COLO668 (cell line): ENCODE measurements around the gene DCAF8L2.
"Not testable (repeated sequence)": the region's sequence is repeated elsewhere in the genome, so short reads cannot be mapped to it uniquely, and the experiment has no call there.

Experiments
- DNase-seq: peaks from one replicate; lab custom pipeline; 2025; ENCODE audit not compliant: unreplicated experiment; lab: John Stamatoyannopoulos, UW

Gene DCAF8L2

DNA sequence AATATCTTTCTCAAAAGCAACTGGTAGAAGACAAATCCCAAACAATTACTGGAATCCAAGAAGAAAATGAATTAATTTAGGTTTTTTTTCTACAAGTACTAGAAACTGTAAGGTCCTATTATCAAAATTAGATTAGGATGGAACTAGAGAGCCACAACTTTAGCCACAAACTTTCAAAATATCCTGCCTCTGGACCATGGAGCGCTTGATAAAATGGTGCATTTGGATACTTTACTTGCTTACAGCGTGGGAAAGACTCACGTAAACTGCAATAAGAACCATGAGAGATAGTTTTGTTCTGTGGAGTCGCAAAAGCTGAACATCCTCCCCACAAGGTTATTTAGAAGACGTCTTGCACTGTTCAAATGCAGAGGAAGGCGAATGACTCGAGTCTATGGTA, at the start of gene DCAF8L2:
DCAF8L2 (plus strand) TSS at position 301 of the 400 bp plus-strand sequence. CDS start 156,552 bp downstream, outside the sequence.
- DNase-seq, result no peak

DNA sequence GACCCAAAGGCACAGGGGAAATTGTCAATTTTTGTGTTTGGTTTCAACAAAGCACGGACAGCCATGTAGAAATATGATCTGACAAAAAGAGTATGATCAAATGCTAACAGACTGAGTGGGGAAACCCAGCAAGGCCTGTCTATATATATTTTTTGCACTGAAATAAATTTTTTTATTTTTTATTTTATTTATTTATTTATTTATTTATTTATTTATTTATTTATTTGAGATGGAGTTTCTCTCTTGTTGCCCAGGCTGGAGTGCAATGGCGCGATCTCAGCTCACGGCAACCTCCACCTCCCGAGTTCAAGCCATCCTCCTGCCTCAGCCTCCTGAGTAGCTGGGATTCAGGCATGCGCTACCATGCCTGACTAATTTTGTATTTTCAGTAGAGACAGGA, 49.0 kb upstream of the DCAF8L2 start:
- DNase-seq, result not testable (repeated sequence)

DNA sequence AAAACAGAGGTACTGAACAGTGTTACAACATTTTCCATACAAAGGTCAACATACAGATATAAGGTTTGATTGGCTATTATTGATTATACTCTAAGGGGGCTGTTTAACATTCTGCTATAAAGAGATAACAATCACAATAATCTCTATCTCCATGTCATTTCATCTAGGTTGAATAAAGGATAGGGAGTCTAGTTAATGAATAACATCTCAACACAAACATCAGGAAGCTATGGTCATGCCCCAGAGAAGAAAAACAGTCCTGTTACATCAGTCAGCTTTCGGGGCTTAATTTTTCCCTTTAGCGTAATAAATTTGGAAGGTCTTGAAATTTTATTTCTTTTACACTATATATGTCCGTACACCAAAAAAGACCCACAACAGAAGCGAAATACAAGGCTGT, 41.5 kb upstream of the DCAF8L2 start:
- DNase-seq, result no peak

DNA sequence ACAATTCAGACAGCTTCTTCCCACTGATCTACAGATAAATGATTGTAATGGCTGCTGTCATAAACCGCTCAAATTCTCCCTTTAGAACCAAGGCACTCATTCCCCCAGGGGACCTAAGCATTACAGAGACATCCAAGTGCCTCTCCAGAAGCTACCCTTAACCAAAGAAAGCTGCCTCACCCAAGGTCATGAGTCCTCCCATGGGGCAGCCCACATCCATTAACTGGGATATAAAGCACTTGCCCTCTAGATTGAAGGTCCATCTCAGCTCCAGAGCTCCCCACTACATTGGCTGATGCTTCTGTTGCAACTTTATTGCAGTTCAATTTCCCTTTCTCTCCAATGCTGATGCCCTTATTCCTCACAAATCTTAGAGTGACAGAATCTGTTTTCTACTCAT, 40.5 kb upstream of the DCAF8L2 start:
- no peak for DNase-seq

DNA sequence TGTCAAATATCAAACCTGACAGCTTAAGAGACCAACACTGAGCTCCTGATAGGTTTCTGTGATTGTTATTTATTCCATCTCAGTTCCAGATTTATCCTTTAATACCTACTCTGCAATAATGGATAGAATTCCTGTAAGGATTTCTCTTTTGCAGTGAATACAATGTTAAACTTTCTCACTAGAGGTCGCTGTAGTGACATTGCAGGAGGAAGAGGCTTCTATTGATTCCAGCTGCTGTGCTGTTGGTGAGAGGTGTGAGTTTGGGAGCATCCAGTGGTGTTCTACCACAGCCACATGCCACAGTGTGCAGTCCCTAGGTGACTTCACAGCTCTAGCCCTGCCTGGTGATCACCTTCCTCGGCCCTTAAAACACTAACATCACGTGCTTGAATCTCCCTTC, 34.6 kb upstream of the DCAF8L2 start:
- DNase-seq, result no peak

DNA sequence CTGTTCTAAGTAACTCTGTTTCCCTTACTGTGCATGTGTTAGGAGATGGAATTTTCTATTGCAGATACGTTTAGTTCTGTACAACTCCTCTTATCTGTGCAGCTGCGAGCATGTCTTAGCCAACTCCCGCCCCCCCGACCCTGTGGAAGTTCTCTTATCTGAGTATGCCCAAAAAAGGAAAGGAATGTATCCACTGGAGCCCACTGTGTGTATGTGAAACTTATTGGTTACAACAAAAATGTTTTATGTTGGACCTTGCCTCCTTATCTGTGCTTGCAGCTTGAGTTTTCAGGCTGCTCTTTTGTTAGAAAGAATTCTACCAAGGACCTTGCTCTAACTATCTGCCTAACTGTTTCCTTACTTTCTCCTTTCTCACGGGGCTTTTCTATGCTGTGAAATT, 24.2 kb upstream of the DCAF8L2 start:
- DNase-seq, result no peak

DNA sequence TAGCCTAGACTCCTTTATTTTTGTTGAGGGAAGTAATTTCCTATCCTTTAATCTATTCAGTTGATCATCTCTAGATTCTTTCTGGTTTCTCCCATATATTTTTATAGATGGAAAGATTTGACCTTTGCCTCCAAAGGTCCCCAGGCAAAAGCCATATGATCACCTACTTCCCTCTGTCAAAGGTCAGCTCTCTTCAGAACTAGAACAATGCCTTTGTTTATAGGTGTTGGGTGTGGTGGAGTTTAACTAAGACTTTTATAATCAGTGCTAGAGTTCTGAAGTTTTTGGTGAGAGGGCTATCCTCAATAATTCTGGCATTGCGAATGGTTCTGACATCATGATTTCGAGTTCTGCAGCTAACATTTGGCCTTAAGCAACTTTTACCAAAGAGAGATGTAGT, 19.0 kb upstream of the DCAF8L2 start:
- DNase-seq, result no peak

DNA sequence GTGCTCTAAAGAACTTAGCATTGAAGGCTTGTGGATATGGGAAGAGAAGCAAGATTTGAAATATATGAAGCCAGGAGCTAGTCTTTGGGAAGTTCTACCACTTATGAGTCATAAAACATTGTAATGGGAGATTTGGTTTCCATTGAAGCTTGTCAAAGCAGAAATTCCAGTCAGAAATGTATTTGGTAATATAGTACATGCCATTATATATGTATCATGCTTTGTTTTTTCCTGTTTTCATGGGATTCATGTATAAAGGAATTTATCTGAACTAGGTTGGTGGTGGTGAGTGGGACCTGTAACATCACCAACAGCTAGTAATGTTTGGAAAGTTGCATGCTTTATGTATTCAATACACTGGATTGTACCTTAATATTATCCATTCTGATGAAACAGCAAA, 14.6 kb upstream of the DCAF8L2 start:
- no peak for DNase-seq

DNA sequence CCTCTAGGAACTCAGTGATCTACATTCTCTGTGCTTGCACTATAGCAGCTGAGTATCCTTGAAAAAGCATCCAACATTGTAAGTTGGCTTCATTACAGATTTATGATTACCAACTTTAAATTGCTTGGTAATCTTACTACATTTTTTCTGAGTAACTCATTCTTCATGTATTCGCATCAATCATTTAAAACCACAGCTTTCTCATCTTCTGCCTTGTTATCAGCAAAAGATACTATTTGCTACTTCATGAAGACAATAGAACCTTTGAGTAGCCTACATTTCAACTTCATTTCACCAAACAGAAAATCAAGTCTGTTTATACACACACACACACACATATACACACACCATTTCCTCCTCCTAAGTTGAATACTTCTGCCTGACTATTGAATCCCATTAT, 6.2 kb upstream of the DCAF8L2 start:
- DNase-seq, result no peak

DNA sequence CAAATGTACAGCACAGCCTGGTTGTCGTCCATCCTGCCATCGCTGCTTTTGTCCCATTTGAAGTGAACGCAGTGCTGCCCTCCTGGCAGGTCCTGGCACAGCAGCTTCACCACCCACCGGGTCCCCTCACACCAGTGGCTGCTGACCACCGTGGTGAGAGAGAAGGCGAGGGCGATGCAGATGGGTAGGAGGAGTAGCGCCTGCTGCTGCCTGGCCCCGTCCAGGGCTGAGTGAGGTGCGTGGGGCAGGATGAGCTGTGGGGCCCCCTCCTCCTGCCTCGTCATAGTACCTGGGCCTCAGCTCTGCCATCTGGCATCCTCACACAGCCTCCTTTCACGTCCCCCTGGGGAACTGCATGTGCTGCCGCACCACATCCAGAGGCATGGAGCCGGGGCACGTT, 1.8 kb downstream of the DCAF8L2 start:
- DNase-seq, result no peak

DNA sequence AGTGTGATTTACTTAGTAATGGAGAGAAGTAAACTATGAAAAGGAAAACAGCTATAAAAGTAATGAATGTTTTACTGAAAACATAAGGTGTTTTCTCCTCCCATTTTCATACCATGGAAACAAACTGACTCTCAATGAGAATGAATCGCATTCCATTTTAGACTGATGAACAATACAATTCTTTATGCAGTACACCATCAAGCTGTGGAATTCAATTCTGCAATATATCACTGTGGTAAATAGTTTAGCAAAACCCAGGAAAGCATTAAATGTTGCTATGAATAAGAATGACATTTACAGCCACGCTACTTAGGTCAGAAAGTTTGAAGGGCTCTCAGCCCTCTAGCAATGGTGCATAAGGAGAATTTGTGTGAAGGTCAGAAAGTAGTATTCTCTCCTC, 7.4 kb downstream of the DCAF8L2 start:
- DNase-seq, result no peak

DNA sequence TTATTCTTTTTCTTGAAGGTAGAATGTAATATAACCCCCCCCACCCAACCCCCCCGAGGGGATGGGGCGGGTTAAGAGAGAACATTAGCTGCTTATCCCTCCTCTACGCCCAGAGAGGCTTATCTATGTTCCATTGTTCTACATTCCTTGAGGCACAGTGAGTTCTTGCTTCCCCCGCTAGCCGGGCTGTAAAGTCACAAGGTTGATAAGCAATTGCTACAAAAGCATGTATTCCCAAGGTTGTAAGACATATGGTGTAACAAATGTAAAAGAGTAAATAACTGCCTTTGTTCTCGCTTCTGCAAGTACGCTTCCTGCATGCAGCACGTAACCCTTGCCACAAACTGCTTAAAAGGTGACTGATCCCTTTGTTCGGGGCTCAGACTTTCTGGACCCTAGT, 8.2 kb downstream of the DCAF8L2 start:
- DNase-seq, result no peak

DNA sequence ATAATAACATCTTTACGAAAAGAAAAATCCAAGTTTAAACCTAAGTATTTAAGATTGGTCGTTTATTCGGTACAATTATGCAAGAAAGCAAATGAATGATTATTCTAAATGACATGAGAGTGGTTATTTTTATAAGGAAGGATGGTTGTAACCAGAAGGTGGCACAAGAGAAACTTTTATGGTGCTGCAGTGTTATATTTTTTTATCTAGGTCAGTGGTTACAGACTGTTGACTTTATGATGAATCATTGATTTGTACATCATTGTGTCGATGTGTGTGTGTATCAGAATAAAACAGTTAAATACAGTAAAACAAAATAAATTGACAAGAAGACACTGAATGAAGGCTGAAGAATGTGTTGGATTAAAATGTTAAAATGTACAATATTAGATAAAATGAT, 9.8 kb downstream of the DCAF8L2 start:
- no peak for DNase-seq

DNA sequence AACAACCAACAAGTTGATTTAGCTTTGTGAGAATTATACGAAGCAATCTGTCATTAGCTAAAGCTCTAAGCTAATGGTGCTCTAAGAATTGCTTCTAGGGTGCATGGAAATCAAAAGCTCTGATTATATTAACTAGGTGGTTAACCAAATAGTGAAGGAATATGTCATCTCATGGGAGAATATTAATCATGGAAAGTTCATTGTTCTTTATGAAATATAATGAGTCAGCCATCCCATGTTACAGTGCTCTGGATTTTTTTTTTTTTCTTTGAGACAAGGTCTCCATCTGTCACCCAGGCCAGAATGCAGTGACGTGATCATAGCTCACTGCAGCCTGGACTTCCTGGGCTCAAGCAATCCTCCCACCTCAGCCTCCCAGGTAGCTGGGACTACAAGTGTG, 10.5 kb downstream of the DCAF8L2 start:
- DNase-seq, result no peak

DNA sequence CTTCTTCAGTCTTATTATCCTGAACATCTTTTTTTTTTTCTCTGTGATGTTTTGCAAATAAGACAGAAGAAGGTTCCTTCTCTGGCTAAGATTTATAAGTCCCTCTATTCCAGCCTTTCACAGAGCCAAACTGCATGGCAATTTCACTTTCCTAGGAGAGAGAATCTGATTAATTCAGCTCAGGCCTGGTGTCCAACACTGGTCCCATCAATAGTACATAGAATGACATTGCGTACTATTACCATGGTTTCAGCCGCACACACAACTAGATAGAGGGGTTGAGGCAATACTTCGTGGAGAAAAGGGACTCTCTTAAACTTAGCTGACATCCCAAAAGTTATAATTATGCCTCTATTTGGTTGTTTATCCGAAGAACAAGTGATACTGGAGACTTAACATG, 18.5 kb downstream of the DCAF8L2 start:
- DNase-seq, result no peak

DNA sequence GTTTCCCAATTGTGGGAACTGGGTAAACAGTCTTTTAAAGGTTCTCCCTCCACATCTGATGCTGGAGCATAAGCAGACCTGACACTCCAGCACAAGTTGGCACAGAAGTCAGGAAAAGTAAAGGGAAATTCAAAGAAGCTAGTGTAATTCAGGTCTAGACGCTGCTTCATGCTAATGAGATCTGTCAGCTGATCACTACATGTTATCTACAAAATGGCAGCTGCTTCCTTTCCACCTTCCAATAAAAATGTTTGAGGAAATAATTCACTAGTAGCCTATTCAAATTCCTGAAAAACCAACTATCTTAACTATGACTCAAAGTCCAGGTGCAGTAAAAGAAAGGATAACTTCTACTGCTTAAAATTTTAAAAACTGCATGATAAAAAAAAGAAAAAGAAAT, 29.3 kb downstream of the DCAF8L2 start:
- no peak for DNase-seq

DNA sequence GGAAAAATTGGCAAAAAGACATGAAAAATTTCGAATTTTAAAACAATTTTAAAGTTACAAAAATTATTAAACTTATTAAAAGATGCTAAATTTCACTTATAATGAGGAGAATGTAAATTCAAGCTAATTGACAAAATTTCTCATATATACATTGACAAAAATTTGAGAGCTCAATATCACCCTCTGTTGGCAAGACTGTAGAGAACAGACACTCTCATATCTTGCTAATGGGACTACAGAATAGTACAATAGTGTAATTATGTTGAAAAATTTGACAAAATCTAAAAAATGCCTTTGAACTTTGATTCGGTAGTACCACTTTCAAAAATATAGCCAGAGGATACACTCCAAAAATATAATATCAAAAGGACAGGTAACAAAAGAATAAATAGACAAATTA, 29.8 kb downstream of the DCAF8L2 start:
- DNase-seq, result no peak

DNA sequence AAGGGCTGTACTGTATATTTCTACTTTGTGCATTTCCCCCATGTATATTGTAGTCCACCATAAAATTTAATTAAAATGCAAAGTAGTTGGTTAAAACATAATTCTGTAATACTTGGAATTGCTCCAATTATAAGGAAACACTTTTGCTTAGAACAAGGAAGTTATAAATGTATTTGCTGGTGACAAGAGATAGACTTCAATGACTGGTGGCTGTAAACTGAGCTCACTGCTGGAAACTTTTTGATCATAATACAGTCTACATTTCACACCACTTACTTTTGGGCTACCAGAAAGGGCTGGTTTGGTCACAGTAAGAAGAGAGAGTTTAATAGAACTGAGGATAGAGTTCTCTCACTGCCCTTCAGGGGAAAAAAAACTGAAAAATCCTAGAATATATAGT, 32.7 kb downstream of the DCAF8L2 start:
- DNase-seq, result no peak

DNA sequence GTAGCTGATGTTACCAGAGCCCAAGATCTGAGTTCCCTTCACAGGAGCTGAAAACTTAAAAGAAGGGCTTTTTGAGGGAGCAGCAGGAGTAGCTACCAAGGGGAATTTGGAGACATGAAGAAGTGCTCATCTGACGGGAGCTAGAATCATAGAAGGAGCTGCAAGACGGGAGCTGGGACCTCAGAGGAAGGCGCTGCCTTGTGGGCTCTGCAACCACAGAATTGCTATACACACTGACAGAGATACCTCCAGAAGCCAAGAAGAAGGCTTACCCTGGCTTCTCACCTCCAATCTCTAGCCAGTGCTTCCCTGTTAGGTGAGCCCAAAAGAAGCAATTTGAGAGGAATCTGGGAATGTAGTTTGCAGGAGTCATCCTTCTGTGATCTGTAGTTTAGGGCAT, 35.9 kb downstream of the DCAF8L2 start:
- DNase-seq, result no peak

DNA sequence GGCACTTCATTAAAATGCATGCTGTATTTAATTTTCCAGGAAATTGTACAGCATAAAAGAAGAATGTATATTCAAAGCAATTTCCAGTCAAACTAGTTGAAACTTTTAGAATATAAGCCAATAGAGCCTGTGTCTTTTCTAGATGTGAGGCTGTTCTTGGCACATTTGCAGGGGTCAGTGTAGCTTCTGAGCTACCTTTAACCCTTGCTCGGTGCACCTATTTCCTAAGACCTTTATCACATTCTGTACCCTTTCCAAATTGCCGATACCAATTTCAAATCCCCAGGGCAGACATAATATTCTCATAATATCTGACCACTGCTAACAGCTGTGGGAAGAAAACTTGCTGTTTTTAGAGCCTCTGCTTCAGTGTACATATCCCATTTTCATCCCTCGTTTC, 43.2 kb downstream of the DCAF8L2 start:
- no peak for DNase-seq

DNA sequence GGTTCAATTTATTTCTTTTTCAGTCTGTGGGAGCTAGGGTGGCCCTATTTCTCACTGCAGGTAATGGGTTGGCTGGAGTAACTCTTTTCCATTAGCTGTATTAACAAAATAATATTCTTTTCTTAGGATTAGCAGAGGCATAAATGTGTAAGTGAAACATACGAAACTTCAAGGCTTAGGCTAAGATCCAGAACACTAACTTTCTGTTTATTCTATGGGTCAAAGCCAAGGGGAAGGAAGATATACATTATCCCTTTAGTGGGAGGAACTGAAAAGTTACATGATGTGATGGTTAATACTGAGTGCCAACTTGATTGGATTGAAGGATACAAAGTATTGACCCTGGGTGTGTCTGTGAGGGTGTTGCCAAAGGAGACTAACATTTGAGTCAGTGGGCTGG, 66.4 kb downstream of the DCAF8L2 start:
- DNase-seq, result no peak

DNA sequence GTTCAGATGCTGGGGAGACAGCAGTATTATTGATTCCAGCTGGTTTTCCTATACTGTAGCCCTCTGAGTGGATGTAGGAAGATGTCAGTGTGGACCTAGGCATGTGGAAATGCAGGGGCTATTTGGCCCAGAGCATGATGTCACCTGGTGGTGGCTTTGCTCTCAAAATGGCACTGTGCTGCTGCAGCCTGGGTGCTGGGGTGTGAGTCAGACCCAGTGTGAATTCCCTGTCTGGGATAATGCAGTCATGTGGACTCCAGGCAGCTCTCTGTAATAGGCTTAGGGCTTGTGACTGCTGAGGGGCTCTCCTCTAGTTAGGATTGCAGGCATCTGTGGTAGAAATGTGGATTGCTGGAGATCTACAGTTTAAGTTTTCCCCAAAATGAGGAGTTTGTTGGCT, 70.7 kb downstream of the DCAF8L2 start:
- no peak for DNase-seq

DNA sequence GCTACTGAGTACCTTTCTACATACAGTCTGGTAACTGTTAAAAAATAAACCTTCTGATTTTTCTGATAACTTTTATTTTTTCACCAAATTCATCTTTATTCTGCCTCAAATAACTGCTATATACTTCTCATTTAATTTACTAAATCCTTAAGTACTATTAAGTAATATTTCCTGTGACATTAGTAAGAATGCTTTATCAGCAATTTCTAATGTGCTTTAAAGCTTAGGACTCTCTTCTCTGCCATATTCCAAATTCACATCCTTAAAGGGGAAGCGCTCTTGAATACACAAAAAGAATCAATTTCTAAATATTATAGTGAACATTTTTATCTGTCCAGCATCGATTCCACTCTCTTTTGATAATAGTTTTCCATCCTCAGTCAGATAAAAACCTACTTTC, 81.1 kb downstream of the DCAF8L2 start:
- no peak for DNase-seq

DNA sequence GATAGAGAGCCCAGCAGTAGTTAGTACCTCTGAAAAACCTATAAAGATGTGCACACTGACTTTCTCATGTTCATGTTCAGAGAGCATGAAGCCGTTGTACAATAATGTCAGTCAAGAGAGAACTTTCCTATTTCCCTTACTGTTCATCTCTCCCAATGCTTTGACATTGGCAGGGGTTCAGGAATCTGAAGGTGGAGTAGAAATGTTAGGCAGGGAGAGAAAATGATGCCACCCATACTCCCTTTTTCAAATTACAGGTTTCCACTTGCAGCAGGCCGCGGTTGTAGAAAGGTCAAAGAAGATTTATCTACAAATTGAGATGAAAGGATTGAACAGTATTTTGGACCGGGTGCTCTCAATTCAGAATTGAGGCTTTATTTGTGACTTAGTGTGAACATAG, 84.3 kb downstream of the DCAF8L2 start:
- no peak for DNase-seq
